Transverse colon (tissue), 4 donors: Measurements from ENCODE around the gene ABCG1.

ENCODE experiments used
- CTCF ChIP-seq, 5 experiments: fragments of 200-600 bp in 3 of 5; fragments of 450-650 bp in 2 of 5; sonication (generic) in 3 of 5; IDR thresholded peaks; 1 replicate in 2 of 5; 2 replicates in 3 of 5; pipeline ENCODE4 v1.5.1; 2016 to 2017; ENCODE audit warnings: antibody characterized with exemption in 5 of 5, inconsistent platforms in 3 of 5, mild to moderate bottlenecking in 2 of 5, moderate library complexity in 1 of 5
- POLR2A ChIP-seq: fragments of 450-650 bp; IDR thresholded peaks from one replicate; pipeline ENCODE4 v1.6.1; 2016; ENCODE audit warnings: antibody characterized with exemption, mild to moderate bottlenecking, moderate library complexity
- POLR2AphosphoS5 ChIP-seq, 3 donors: sonication (generic); formaldehyde crosslinking; IDR thresholded peaks; one replicate each; pipeline ENCODE4 v1.6.1; 2016; ENCODE audit warnings: antibody characterized with exemption in 3 of 3

DNA sequence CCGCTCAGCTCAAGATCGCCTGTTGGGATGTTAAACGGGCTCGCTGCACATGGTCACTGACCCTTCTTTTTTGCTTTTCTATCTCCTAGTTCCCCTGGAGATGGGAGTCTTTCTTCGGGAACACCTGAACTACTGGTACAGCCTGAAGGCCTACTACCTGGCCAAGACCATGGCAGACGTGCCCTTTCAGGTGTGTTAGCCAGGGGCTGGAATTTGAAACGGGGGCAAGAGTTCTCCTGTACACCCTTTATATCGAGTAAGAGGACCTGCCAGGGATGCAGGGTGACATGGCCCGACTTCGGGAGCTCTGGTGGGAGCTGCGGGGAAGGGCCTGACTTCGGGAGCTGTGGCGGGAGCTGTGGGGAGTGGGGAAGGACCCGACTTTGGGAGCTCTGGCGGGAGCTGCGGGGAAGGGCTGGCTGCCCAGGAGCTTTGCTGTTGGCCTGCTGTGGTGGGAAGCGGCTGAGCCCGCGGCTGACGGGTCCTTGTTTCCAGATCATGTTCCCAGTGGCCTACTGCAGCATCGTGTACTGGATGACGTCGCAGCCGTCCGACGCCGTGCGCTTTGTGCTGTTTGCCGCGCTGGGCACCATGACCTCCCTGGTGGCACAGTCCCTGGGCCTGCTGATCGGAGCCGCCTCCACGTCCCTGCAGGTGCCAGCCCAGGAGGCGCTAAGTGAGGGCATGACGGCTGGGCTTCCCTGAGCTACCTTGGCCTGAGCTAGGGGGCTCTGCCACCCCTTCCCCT is 72.2 kb downstream of the ABCG1 start:
- TF ChIP-seq CTCF (IDR thresholded peaks at IDR 0.05): no peak
- no peak for TF ChIP-seq POLR2A
- no peak for TF ChIP-seq POLR2AphosphoS5 (IDR thresholded peaks at IDR 0.05)
